HepG2 (cell line): ENCODE measurements around the gene FXN. TPM values are rescaled to one million over a fixed set of nuclear protein-coding genes. Genes with fewer than 3 reads are reported as not detected.
A peak's percentile ranks its signal among the peaks of the same experiment; 100 is the strongest.

Experiments
- HNRNPK ChIP-seq: fragments of 200-400 bp; formaldehyde crosslinking; IDR thresholded peaks from 2 replicates; pipeline ENCODE4 v1.6.1; 2018; ENCODE audit warnings: low read length, low read depth, moderate library complexity, mild to moderate bottlenecking; ENCODE audit not compliant: poor library complexity, severe bottlenecking
- KMT2A ChIP-seq: sonication (generic); formaldehyde crosslinking; IDR thresholded peaks from 2 replicates; pipeline ENCODE4 v1.4.0; 2020; ENCODE audit warnings: missing genetic modification reagents
- TBP ChIP-seq: sonication (generic); formaldehyde crosslinking; IDR thresholded peaks from 2 replicates; pipeline ENCODE4 v1.5.0; 2020; ENCODE audit warnings: missing genetic modification reagents
- WIZ ChIP-seq: sonication (generic); formaldehyde crosslinking; IDR thresholded peaks from 2 replicates; pipeline ENCODE4 v1.5.1; 2020; ENCODE audit warnings: mild to moderate bottlenecking, missing genetic modification reagents
- ZNF567 ChIP-seq: sonication (generic); formaldehyde crosslinking; IDR thresholded peaks from 2 replicates; pipeline ENCODE4 v1.8.1; 2023; ENCODE audit warnings: mild to moderate bottlenecking, missing genetic modification reagents, borderline replicate concordance
- ZNF615 ChIP-seq: sonication (generic); formaldehyde crosslinking; IDR thresholded peaks from 2 replicates; pipeline ENCODE4 v1.5.0; 2020; ENCODE audit warnings: mild to moderate bottlenecking, missing genetic modification reagents, borderline replicate concordance
- ZNF775 ChIP-seq: sonication (generic); formaldehyde crosslinking; IDR thresholded peaks from 2 replicates; pipeline ENCODE4 v1.4.0; 2020; ENCODE audit warnings: missing genetic modification reagents, mild to moderate bottlenecking, moderate library complexity, borderline replicate concordance
- polyA plus RNA-seq, 8 experiments: library from polyadenylated mRNA; depleted of rRNA in 3 of 8; stranded (reverse) in 7 of 8; unstranded in 1 of 8; fragments of >200 nt; fragmentation: Illumina TruSeq in 4 of 8; extraction: Trizol in 4 of 8; gene quantifications; 2 replicates each; pipeline versions ENCODE4 v1.2.1 to v1.2.3, GENCODE V29; 2011 to 2016; ENCODE audit warnings: low read depth in 4 of 8, missing spikeins in 1 of 8, mixed read lengths in 1 of 8; ENCODE audit not compliant: insufficient read depth in 1 of 8
- total RNA-seq, 5 experiments: library from RNA; depleted of rRNA; stranded (reverse); fragments of >200 nt; fragmentation: Illumina TruSeq; extraction: Trizol; gene quantifications; 2 replicates each; pipeline ENCODE4 v1.2.3, GENCODE V29; 2016; ENCODE audit warnings: low read depth in 1 of 5
- TF ChIP-seq, protein P1 (sequence below): IDR thresholded peaks from 2 replicates; pipeline ENCODE4 v1.6.1; 2016; ENCODE audit warnings: mild to moderate bottlenecking
- TF ChIP-seq, protein P2 (sequence below): sonication (generic); formaldehyde crosslinking; IDR thresholded peaks from 2 replicates; pipeline ENCODE4 v1.8.0; 2023; ENCODE audit warnings: mild to moderate bottlenecking, missing genetic modification reagents
- TF ChIP-seq, protein P3 (sequence below), 2 experiments: sonication (generic) in 1 of 2; formaldehyde crosslinking in 1 of 2; IDR thresholded peaks; 2 replicates each; pipeline versions ENCODE4 v1.6.1 to v1.9.0; 2014 to 2022; ENCODE audit warnings: antibody characterized with exemption in 1 of 2, borderline replicate concordance in 1 of 2, inconsistent platforms in 1 of 2, low read depth in 1 of 2, missing genetic modification reagents in 1 of 2
- TF ChIP-seq, protein P4 (sequence below), 2 experiments: fragments of 450-650 bp in 1 of 2; sonication (generic) in 1 of 2; formaldehyde crosslinking; IDR thresholded peaks; 2 replicates each; pipeline versions ENCODE4 v1.5.0 to v1.8.0; 2020 to 2022; ENCODE audit warnings: mild to moderate bottlenecking in 1 of 2, missing genetic modification reagents in 1 of 2
- TF ChIP-seq, protein P5 (sequence below): sonication (generic); formaldehyde crosslinking; IDR thresholded peaks from 2 replicates; pipeline ENCODE4 v1.8.1; 2023; ENCODE audit warnings: mild to moderate bottlenecking, missing genetic modification reagents
- TF ChIP-seq, protein P6 (sequence below): sonication (generic); formaldehyde crosslinking; IDR thresholded peaks from 2 replicates; pipeline ENCODE4 v1.4.0; 2020; ENCODE audit warnings: mild to moderate bottlenecking, missing genetic modification reagents
- TF ChIP-seq, protein P7 (sequence below): IDR thresholded peaks from 2 replicates; pipeline ENCODE4 v1.6.1; 2016; ENCODE audit warnings: missing biosample characterization, missing genetic modification reagents, low read depth

Gene FXN
- total and polyA plus RNA-seq, 2 of the 13 experiments (the other 11 are each of a cell fraction or from before 2014, with no cell fraction given): 24.1 to 26.0 TPM

DNA sequence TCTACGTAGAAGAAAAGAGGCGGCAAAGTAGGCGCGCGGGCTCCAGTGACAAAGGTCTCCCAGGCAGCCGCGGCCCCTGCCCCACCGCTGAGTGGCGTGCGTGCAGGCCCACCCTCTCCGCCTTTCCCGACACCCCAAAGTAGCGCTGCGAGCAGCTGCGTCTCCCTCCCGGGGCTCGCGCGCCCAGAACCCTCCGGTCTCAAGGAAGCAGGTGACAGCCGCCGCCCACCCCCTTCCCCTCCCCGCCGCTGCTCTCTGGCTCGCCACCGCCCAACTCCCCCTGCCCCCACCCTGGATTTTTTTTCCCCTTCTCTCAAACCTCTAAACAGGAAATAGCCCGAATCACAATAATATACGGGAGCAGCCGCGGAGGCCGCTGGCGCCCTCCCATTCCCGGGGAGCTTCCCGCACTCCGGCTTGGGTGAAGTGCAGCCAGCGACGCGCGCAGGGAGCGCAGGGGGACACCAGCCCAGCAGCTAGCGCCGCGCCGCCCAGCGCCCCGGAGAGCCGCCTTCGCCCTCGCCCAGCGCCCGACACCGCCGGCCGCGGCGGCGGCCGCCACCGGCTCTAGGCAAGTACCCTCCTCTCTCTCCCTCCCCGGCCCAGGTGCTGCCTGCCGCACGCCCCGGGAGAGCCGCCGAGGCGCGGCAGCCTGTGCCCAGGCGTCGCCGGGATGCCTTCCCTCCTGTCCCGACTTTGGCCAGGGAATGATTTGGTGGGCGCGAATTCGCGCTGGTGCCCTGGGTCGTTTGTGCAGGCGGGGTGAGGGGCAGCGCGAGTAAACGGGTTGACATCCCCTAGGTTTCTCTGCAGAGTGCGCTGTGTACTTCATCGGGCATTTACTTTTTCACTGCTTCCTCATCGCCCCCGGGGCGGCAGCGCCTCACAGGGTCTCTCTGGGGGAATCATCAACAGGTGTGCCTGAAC, 85.9 kb downstream of the FXN start (continued):
- TF ChIP-seq HNRNPK: peak; percentile 69
- TF ChIP-seq, protein P1, sequence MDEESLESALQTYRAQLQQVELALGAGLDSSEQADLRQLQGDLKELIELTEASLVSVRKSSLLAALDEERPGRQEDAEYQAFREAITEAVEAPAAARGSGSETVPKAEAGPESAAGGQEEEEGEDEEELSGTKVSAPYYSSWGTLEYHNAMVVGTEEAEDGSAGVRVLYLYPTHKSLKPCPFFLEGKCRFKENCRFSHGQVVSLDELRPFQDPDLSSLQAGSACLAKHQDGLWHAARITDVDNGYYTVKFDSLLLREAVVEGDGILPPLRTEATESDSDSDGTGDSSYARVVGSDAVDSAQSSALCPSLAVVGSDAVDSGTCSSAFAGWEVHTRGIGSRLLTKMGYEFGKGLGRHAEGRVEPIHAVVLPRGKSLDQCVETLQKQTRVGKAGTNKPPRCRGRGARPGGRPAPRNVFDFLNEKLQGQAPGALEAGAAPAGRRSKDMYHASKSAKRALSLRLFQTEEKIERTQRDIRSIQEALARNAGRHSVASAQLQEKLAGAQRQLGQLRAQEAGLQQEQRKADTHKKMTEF (CRISPR knock-in tag): no peak
- TF ChIP-seq, protein P2, sequence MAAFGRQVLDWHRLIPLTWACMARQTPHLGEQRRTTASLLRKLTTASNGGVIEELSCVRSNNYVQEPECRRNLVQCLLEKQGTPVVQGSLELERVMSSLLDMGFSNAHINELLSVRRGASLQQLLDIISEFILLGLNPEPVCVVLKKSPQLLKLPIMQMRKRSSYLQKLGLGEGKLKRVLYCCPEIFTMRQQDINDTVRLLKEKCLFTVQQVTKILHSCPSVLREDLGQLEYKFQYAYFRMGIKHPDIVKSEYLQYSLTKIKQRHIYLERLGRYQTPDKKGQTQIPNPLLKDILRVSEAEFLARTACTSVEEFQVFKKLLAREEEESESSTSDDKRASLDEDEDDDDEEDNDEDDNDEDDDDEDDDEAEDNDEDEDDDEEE (CRISPR knock-in tag): no peak
- TF ChIP-seq ZNF615: no peak
- TF ChIP-seq, protein P3, sequence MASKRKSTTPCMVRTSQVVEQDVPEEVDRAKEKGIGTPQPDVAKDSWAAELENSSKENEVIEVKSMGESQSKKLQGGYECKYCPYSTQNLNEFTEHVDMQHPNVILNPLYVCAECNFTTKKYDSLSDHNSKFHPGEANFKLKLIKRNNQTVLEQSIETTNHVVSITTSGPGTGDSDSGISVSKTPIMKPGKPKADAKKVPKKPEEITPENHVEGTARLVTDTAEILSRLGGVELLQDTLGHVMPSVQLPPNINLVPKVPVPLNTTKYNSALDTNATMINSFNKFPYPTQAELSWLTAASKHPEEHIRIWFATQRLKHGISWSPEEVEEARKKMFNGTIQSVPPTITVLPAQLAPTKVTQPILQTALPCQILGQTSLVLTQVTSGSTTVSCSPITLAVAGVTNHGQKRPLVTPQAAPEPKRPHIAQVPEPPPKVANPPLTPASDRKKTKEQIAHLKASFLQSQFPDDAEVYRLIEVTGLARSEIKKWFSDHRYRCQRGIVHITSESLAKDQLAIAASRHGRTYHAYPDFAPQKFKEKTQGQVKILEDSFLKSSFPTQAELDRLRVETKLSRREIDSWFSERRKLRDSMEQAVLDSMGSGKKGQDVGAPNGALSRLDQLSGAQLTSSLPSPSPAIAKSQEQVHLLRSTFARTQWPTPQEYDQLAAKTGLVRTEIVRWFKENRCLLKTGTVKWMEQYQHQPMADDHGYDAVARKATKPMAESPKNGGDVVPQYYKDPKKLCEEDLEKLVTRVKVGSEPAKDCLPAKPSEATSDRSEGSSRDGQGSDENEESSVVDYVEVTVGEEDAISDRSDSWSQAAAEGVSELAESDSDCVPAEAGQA (IDR thresholded peaks at IDR 0.05; ENCODE audit: low read depth): no peak
- TF ChIP-seq, protein P3 (CRISPR knock-in tag; IDR thresholded peaks at IDR 0.05; ENCODE audit: borderline replicate concordance): 0 out of 2 replicates have a peak, but pooled peaks have one; percentile 37
- TF ChIP-seq ZNF775: no peak
- 0 out of 2 replicates have a peak, but pooled peaks have one; percentile 19 for TF ChIP-seq WIZ (CRISPR knock-in tag)
- TF ChIP-seq ZNF567 (CRISPR knock-in tag): no peak
- TF ChIP-seq, protein P4, sequence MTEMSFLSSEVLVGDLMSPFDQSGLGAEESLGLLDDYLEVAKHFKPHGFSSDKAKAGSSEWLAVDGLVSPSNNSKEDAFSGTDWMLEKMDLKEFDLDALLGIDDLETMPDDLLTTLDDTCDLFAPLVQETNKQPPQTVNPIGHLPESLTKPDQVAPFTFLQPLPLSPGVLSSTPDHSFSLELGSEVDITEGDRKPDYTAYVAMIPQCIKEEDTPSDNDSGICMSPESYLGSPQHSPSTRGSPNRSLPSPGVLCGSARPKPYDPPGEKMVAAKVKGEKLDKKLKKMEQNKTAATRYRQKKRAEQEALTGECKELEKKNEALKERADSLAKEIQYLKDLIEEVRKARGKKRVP (CRISPR knock-in tag; IDR thresholded peaks at IDR 0.05): 0 out of 4 replicates have a peak, but pooled peaks of 1 of the 2 experiments have one; percentile 10
- no peak for TF ChIP-seq TBP (CRISPR knock-in tag)
- TF ChIP-seq, protein P5, sequence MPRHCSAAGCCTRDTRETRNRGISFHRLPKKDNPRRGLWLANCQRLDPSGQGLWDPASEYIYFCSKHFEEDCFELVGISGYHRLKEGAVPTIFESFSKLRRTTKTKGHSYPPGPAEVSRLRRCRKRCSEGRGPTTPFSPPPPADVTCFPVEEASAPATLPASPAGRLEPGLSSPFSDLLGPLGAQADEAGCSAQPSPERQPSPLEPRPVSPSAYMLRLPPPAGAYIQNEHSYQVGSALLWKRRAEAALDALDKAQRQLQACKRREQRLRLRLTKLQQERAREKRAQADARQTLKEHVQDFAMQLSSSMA (CRISPR knock-in tag): no peak
- peak; percentile 45; the same call in 1 of the 2 replicates for TF ChIP-seq KMT2A
- TF ChIP-seq, protein P6, sequence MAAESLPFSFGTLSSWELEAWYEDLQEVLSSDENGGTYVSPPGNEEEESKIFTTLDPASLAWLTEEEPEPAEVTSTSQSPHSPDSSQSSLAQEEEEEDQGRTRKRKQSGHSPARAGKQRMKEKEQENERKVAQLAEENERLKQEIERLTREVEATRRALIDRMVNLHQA: no peak
- TF ChIP-seq, protein P7, sequence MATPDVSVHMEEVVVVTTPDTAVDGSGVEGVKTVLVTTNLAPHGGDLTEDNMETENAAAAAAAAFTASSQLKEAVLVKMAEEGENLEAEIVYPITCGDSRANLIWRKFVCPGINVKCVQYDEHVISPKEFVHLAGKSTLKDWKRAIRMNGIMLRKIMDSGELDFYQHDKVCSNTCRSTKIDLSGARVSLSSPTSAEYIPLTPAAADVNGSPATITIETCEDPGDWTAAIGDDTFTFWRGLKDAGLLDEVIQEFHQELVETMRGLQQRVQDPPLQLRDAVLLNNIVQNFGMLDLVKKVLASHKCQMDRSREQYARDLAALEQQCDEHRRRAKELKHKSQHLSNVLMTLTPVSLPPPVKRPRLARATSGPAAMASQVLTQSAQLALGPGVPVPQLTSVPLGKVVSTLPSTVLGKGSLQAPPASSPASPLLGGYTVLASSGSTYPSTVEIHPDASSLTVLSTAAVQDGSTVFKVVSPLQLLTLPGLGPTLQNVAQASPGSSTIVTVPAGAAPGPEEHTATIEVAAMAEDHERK (CRISPR knock-in tag): no peak
